ENCODE measurements around the gene TMEM245.

TMEM245 gene

DNA sequence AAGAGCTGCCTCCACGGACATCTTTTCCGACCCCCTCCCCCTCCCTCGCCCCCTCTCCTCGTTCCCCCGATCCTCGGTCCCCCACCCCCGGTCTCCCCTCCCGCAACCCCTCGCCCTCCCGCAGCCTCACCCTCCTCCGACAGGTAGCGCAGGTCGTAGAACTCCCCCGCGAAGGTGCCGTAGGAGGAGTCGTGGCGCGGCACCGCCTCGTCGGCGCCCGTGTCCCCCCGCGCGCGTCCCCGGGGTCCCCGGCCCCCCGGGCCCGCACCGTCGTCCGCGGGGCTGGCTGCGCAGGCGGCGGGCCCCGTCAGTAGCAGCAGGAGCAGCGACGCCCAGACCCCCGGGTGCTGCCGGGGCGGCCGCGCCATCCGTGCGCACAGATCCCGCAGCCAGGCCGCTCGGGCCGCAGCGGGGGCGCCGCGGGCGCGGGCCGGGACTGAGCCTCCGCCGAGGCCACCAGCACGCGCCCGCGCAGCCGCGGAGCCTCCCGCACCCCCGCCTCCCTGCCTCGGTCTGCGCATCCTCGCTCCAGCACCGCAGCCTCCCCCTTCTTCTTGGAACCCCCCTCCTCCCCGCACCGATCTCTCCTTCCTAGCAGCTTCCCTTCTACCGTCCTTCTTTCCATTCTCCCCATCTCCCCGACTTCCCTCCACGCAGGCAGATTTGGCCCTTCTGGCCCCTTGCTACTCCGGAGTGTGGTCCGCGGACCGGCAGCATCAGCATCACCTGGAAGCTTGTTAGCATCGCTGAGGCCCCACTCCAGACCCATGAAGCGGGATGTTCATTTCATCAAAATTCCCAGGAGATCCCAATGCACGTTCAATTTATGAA, 47.2 kb upstream of the TMEM245 start, which contains the start of gene FRRS1L:
Gene FRRS1L (minus strand): TSS at position 479 of the 831 bp plus-strand sequence. CDS start 111 bp downstream, at position 368.
- H3F3A ChIP-seq (ENCODE audit: control insufficient read depth, insufficient read depth): no peaks in the 10 kb centered on the region
- H3K36me3 ChIP-seq (ENCODE audit: control insufficient read depth, low read length): no peaks in the 10 kb centered on the region
- H3K4me1 ChIP-seq (ENCODE audit: control insufficient read depth, low read length): peaks cover 6% of the 10 kb centered on the region
- TF ChIP-seq EZH2phosphoT487 (IDR thresholded peaks at IDR 0.05; ENCODE audit: borderline replicate concordance, low read length): no peak
- TF ChIP-seq, protein P1, sequence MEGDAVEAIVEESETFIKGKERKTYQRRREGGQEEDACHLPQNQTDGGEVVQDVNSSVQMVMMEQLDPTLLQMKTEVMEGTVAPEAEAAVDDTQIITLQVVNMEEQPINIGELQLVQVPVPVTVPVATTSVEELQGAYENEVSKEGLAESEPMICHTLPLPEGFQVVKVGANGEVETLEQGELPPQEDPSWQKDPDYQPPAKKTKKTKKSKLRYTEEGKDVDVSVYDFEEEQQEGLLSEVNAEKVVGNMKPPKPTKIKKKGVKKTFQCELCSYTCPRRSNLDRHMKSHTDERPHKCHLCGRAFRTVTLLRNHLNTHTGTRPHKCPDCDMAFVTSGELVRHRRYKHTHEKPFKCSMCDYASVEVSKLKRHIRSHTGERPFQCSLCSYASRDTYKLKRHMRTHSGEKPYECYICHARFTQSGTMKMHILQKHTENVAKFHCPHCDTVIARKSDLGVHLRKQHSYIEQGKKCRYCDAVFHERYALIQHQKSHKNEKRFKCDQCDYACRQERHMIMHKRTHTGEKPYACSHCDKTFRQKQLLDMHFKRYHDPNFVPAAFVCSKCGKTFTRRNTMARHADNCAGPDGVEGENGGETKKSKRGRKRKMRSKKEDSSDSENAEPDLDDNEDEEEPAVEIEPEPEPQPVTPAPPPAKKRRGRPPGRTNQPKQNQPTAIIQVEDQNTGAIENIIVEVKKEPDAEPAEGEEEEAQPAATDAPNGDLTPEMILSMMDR (IDR thresholded peaks at IDR 0.05; ENCODE audit: low read depth, low read length, poor library complexity, severe bottlenecking): no peak
- no peak within 1 kb of the TSS for H3K4me3 ChIP-seq (ENCODE audit: low read length)
- no peak within 1 kb of the TSS for H3K4me2 ChIP-seq (ENCODE audit: low read length)
- H3K27ac ChIP-seq (ENCODE audit: low read depth, low read length): no peak within 1 kb of the TSS
- H3K9me3 ChIP-seq (ENCODE audit: control insufficient read depth, insufficient read depth, low read length): no peaks in the 10 kb centered on the region
- no peaks in the 10 kb centered on the region for H4K20me1 ChIP-seq (ENCODE audit: control insufficient read depth, insufficient read depth, low read depth, low read length)
- no peaks in the 10 kb centered on the region for H3K79me2 ChIP-seq (ENCODE audit: control insufficient read depth, low read length)
- no peaks in the 10 kb centered on the region for H3K27me3 ChIP-seq (ENCODE audit: control insufficient read depth, low read length)
- no peaks in the 10 kb centered on the region for H3K9me2 ChIP-seq (replicated peaks; ENCODE audit: control insufficient read depth, low read length)

GRCh38 chr9:109166171-109166770, 46.5 kb upstream of the TMEM245 start:
- TF ChIP-seq, protein P1 (IDR thresholded peaks at IDR 0.05; ENCODE audit: low read depth, low read length, poor library complexity, severe bottlenecking): no peak
- TF ChIP-seq EZH2phosphoT487 (IDR thresholded peaks at IDR 0.05; ENCODE audit: borderline replicate concordance, low read length): no peak
- Histone ChIP-seq H3K9me2 (replicated peaks; ENCODE audit: control insufficient read depth, low read length) (no peaks in the 10 kb centered on the region), H3K36me3 (ENCODE audit: control insufficient read depth, low read length) (no peaks in the 10 kb centered on the region), H3K9me3 (ENCODE audit: control insufficient read depth, insufficient read depth, low read length) (no peaks in the 10 kb centered on the region), H3K4me1 (ENCODE audit: control insufficient read depth, low read length) (peaks cover 6% of the 10 kb centered on the region), H3K27me3 (ENCODE audit: control insufficient read depth, low read length) (no peaks in the 10 kb centered on the region), H3K4me3 (ENCODE audit: low read length) (no peak overlapping the region), H3K27ac (ENCODE audit: low read depth, low read length) (no peak overlapping the region), H3K79me2 (ENCODE audit: control insufficient read depth, low read length) (no peaks in the 10 kb centered on the region), H3F3A (ENCODE audit: control insufficient read depth, insufficient read depth) (no peaks in the 10 kb centered on the region), H4K20me1 (ENCODE audit: control insufficient read depth, insufficient read depth, low read depth, low read length) (no peaks in the 10 kb centered on the region), H3K4me2 (ENCODE audit: low read length) (no peak overlapping the region)

GRCh38 chr9:109164042-109164441, 44.3 kb upstream of the TMEM245 start:
- H3K36me3 ChIP-seq (ENCODE audit: control insufficient read depth, low read length): no peaks in the 10 kb centered on the region
- H3F3A ChIP-seq (ENCODE audit: control insufficient read depth, insufficient read depth): no peaks in the 10 kb centered on the region
- H3K9me3 ChIP-seq (ENCODE audit: control insufficient read depth, insufficient read depth, low read length): no peaks in the 10 kb centered on the region
- TF ChIP-seq, protein P1 (IDR thresholded peaks at IDR 0.05; ENCODE audit: low read depth, low read length, poor library complexity, severe bottlenecking): no peak
- TF ChIP-seq EZH2phosphoT487 (IDR thresholded peaks at IDR 0.05; ENCODE audit: borderline replicate concordance, low read length): no peak
- H3K4me2 ChIP-seq (ENCODE audit: low read length): no peak overlapping the region
- H3K4me1 ChIP-seq (ENCODE audit: control insufficient read depth, low read length): peaks cover 6% of the 10 kb centered on the region
- H4K20me1 ChIP-seq (ENCODE audit: control insufficient read depth, insufficient read depth, low read depth, low read length): no peaks in the 10 kb centered on the region
- H3K27ac ChIP-seq (ENCODE audit: low read depth, low read length): no peak overlapping the region
- H3K4me3 ChIP-seq (ENCODE audit: low read length): no peak overlapping the region
- H3K79me2 ChIP-seq (ENCODE audit: control insufficient read depth, low read length): no peaks in the 10 kb centered on the region
- no peaks in the 10 kb centered on the region for H3K27me3 ChIP-seq (ENCODE audit: control insufficient read depth, low read length)
- no peaks in the 10 kb centered on the region for H3K9me2 ChIP-seq (replicated peaks; ENCODE audit: control insufficient read depth, low read length)

All from DOHH2 (cell line).